SKM-1 (cell line): ENCODE results near the gene FAM228A.
"Not testable (repeated sequence)": the region's sequence is repeated elsewhere in the genome, so short reads cannot be mapped to it uniquely, and the experiment has no call there.

Experiments used
- DNase-seq: peaks from one replicate; lab custom pipeline; 2025; ENCODE audit not compliant: unreplicated experiment; lab: John Stamatoyannopoulos, UW

FAM228A gene

DNA sequence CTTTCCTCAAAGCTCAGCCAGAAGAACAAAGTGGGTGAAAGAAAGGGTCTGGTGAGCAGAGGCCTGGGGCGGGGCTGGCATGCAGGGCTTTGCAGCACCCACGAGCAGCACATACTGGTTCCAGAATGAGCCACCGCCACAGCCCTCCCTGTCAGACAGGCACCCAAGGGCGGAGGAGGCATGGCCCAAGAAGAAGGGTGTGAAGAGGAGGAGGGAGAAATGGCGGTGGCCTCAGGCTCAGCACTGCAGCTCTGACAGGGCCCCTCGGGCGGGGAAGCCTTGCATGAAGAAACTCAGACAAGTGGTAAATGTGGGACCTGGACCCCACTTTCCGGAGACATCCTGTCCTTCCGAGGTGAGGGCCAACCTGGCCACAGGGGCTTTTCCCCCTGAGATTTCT, 15.7 kb downstream of the FAM228A start:
- no peak for DNase-seq

GRCh38 chr2:24191156-24191555, 16.3 kb downstream of the FAM228A start:
- no peak for DNase-seq

DNA sequence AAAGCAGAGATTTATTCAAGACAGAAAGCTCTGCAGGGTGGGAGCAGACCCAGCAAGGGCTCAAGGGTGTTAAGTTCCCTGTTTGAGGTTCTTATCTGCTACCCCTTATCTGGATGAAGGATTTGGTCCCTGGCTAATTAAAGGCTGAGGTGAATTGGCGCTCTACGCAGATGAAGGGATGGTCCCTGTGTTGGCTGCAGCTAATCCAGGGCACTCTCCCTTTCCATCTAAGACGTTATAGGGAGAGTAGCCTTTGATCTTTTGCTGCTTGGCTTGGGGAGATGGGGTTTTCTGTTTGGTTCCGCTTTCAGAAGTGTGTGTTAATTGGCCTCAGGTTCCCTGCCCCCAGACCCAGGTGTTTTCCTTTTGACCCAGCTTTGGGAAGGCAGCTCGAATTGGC, 17.0 kb downstream of the FAM228A start:
- no peak for DNase-seq

DNA sequence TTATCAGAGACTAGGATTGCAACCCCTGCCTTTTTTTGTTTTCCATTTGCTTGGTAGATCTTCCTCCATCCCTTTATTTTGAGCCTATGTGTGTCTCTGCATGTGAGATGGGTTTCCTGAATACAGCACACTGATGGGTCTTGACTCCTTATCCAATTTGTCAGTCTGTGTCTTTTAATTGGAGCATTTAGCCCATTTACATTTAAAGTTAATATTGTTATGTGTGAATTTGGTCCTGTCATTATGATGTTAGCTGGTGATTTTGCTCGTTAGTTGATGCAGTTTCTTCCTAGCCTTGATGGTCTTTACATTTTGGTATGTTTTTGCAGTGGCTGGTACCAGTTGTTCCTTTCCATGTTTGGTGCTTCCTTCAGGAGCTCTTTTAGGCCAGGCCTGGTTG, 22.4 kb downstream of the FAM228A start:
- not testable (repeated sequence) for DNase-seq

DNA sequence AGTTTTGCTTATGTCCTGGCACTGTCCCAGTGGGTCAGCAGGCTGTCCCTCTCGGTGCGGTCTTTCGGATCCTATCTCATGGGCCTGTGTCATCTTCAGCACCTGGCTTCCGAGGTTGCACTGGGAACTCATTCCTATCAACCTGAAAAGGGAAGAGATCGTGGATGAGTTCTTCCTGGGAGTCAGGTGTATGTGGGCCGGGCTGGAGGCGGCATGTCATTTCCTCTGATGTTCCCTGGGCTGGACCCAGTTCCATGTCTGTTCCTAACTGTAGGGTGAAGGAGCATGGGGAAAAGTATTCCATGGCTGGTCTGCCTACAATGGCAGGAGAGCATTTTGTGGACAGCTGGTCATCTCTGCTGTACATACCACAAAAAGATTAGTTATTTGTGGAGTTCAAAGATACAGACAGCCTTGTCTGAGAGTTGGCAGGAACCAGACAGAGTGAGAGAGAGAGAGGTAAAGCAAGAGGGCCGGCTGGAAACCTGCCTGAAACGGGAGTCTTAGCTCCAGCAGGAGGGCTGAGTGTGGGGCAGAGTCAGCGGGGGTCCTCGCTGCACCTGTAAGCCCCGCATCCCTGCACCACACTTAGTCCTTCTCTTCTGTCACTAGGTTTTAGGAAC, 25.2 kb downstream of the FAM228A start:
- DNase-seq, result no peak

GRCh38 chr2:24200799-24201198, 25.9 kb downstream of the FAM228A start:
- no peak for DNase-seq

- no peak for DNase-seq
These were observed 28.4 kb downstream of the FAM228A start for GRCh38 chr2:24203029-24203786.

GRCh38 chr2:24203787-24204150, 28.9 kb downstream of the FAM228A start:
- no peak for DNase-seq

DNA sequence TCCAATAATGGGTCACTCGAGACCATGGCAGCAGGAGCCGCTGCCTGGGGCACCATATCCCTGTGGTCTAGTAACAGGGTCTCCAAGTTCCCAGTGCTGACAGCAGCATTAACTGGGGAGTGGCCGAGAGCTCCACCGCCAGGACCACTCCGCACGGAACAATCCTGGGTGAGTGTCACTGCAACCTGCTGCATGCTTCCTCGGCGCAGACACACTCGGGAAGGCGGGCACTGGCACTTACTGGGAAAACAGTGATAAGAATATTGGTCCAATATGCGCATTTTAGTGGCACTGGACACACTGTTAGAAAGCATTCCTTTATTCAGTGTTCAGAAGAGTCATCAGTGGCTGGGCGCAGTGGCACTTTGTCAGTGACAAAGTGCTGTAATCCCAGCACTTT, 29.7 kb downstream of the FAM228A start:
- no peak for DNase-seq

DNA sequence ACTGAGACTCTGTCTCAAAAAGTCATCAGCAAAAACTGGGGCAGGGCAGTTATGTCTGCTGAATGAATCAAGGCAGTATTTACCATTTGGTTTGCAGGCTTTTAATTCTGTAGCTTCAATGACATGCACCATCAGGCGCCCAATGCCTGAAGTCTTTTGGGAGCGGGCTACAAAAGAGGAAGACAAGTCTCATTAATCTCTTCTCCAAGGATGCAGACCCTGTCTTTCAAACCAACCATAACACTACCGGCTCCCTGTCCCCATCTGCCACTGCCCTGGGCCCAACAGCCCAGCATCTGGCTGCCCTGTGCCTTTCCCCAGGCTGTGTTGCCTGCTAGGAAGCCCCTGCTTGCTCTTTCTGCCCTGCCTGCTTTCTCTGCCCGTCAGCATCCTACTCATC, 30.3 kb downstream of the FAM228A start:
- DNase-seq, result no peak

- no peak for DNase-seq
These were observed 31.4 kb downstream of the FAM228A start for GRCh38 chr2:24206242-24206641.

DNA sequence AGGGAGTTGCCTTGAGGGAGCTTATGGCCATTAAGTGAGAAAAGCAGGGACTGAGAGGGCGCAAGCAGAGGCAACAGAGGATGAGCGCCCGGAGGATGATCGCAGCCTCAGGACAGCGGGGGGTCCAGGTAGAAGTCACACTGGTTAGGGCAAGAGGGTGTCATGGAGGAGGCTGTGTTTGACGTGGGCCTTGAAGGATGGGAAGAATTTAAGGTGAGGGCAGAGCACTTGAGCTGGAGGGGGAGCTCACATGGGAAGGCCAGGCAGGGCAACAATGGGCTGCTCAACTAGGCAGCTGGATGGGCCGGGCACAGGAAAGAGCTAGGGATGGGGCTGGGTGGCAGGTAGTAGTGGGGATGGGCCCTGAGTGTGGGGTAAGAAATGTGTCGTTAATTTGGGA, 31.9 kb downstream of the FAM228A start:
- DNase-seq, result no peak

- no peak for DNase-seq
These were observed 32.5 kb downstream of the FAM228A start for GRCh38 chr2:24207359-24207758.

GRCh38 chr2:24208490-24208889, 33.6 kb downstream of the FAM228A start:
- no peak for DNase-seq

DNA sequence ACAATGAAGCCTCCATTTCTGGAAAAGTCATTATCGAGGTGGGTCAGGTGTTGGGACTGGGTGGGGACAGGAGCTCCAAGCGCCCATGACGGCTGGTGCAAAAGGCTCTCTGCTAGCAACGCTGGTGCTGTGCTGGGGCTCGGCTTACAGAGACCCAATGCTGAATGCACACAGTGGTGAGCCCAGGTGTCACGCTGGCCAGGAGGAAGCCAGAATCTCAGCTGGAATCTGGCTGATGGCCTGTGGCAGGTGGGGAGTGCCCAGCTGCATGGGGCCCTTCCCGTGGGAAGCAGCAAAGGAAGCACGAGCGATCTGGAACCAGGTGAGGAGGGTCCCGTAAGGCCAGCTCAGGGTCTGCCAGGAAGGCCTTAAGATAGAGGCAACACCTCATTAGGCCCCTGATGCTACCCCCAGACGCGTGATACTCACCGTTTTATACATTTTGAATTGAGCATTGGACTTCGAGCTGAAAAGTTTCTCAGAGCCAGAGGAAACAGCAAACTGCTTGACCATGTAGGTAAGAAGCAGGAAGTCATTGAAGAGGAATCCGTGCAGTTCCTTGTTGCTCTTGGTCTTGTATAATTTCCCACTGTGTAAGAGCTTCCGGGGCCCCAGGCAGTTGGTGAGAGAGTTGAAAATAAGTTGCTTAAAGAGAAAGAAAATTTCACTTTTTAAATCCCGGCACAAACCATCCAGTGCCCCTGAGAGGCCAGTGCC, 34.7 kb downstream of the FAM228A start:
- DNase-seq, result no peak

DNA sequence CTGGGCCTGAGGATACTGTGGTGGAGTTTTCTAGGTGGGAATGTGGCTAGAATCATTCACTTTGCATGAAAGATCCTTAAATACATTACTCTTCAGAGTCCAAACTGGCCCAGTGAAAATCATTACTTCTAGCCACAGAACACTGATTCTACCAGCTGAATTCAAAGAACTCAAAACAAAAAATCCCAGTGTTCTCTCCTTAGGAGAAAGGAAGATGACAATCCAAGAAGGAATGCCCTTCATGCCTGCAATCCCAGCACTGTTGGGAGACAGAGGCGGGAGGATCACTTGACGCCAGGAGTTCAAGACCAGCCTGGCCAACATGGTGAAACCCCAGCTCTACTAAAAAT, 35.2 kb downstream of the FAM228A start:
- DNase-seq, result no peak

GRCh38 chr2:24210723-24211122, 35.9 kb downstream of the FAM228A start:
- no peak for DNase-seq

GRCh38 chr2:24211408-24211807, 36.6 kb downstream of the FAM228A start:
- DNase-seq, result no peak

DNA sequence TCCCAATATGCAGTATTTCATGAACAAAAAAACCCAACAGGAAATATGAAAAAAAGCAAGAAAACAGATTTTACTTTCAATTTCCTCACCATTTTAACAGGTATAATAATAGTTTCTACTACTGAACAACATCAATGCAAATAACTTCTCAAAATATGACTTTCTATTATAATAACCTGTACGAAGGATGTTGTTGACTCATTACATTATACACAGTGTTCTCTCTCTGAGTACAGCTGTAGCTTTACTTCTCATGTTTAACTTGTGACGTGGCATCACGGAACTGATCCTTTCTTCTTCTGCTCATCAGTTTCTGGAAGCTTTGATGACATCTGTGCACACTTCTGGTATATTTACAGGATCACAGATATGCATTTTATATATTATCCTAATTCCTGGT, 40.0 kb downstream of the FAM228A start:
- DNase-seq, result no peak

DNA sequence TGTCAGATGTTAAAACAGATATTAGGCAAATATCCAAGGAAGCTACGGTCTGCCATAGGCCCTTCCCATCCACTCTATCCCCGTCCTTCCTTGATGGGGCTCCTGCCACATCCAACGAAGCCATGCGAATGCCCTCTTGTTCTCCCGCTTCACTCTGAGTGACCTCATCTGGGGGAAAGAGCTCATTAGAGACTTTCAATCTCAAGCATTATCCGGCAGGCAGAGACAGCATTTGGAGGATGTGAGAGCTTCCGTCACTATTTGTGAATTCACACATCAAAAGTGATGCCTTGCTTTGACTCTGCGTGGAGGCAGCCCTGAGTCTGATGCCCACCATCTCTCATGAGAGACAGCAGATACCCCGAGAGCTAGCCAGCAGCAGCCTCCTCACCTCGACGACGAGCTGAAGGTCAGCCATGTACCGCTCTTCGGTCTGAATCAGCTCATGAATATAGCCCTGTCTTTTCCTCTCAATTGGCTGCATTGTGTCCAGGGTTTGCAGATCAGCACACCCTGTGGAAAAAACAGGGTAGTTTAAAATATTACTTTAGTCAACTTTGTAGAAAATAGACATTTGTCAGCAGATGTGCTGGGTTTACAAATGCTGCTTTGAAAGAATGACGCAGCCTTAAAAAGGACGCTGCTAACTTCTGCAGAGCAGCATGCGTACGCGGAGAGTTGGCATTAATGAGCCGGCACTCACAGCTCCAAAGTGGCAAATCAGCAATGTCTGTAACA, 45.9 kb downstream of the FAM228A start:
- DNase-seq, result no peak

- DNase-seq, result no peak
These were observed 46.6 kb downstream of the FAM228A start for GRCh38 chr2:24221343-24222050.
